ENCODE measurements around the gene SLC7A1.

The SLC7A1 gene

GRCh38 chr13:29530901-29531300 is 64.6 kb downstream of the SLC7A1 start:
- DNase-seq (ENCODE audit: low read depth in 2 of 2), result no peak

- DNase-seq (ENCODE audit: low read depth in 2 of 2), result no peak
Measured at GRCh38 chr13:29529754-29530153, 65.7 kb downstream of the SLC7A1 start.

- no peak for DNase-seq (ENCODE audit: low read depth in 2 of 2)
Measured at GRCh38 chr13:29527916-29528315, 67.6 kb downstream of the SLC7A1 start.

- no peak for DNase-seq (ENCODE audit: low read depth in 2 of 2)
Measured at GRCh38 chr13:29527511-29527910, 68.0 kb downstream of the SLC7A1 start.

GRCh38 chr13:29526741-29527140 is 68.7 kb downstream of the SLC7A1 start:
- no peak for DNase-seq (ENCODE audit: low read depth in 2 of 2)

GRCh38 chr13:29525757-29526156 is 69.7 kb downstream of the SLC7A1 start:
- DNase-seq (ENCODE audit: low read depth in 2 of 2), result no peak

- no peak for DNase-seq (ENCODE audit: low read depth in 2 of 2)
Measured at GRCh38 chr13:29524641-29525040, 70.8 kb downstream of the SLC7A1 start.

GRCh38 chr13:29524176-29524575 is 71.3 kb downstream of the SLC7A1 start:
- DNase-seq (ENCODE audit: low read depth in 2 of 2), result no peak

- DNase-seq (ENCODE audit: low read depth in 2 of 2), result no peak
Measured at GRCh38 chr13:29523199-29523961, 72.1 kb downstream of the SLC7A1 start.

- DNase-seq (ENCODE audit: low read depth in 2 of 2), result no peak
Measured at GRCh38 chr13:29522044-29522685, 73.3 kb downstream of the SLC7A1 start.

- DNase-seq (ENCODE audit: low read depth in 2 of 2), result no peak
Measured at GRCh38 chr13:29521336-29521735, 74.2 kb downstream of the SLC7A1 start.

- no peak for DNase-seq (ENCODE audit: low read depth in 2 of 2)
Measured at GRCh38 chr13:29520671-29521070, 74.8 kb downstream of the SLC7A1 start.

- DNase-seq (ENCODE audit: low read depth in 2 of 2), result no peak
Measured at GRCh38 chr13:29519921-29520320, 75.6 kb downstream of the SLC7A1 start.

- no peak for DNase-seq (ENCODE audit: low read depth in 2 of 2)
Measured at GRCh38 chr13:29516880-29517279, 78.6 kb downstream of the SLC7A1 start.

- DNase-seq (ENCODE audit: low read depth in 2 of 2), result no peak
Measured at GRCh38 chr13:29516012-29516411, 79.5 kb downstream of the SLC7A1 start.

GRCh38 chr13:29515372-29515771 is 80.1 kb downstream of the SLC7A1 start:
- no peak for DNase-seq (ENCODE audit: low read depth in 2 of 2)

GRCh38 chr13:29514720-29515310 is 80.7 kb downstream of the SLC7A1 start:
- DNase-seq (ENCODE audit: low read depth in 2 of 2), result no peak

- no peak for DNase-seq (ENCODE audit: low read depth in 2 of 2)
Measured at GRCh38 chr13:29513981-29514719, 81.3 kb downstream of the SLC7A1 start.

GRCh38 chr13:29513002-29513980 is 82.2 kb downstream of the SLC7A1 start:
- DNase-seq (ENCODE audit: low read depth in 2 of 2), result no peak

GRCh38 chr13:29511980-29512379 is 83.5 kb downstream of the SLC7A1 start:
- DNase-seq (ENCODE audit: low read depth in 2 of 2), result no peak
